ENCODE measurements around the gene CCDC57.

DNA sequence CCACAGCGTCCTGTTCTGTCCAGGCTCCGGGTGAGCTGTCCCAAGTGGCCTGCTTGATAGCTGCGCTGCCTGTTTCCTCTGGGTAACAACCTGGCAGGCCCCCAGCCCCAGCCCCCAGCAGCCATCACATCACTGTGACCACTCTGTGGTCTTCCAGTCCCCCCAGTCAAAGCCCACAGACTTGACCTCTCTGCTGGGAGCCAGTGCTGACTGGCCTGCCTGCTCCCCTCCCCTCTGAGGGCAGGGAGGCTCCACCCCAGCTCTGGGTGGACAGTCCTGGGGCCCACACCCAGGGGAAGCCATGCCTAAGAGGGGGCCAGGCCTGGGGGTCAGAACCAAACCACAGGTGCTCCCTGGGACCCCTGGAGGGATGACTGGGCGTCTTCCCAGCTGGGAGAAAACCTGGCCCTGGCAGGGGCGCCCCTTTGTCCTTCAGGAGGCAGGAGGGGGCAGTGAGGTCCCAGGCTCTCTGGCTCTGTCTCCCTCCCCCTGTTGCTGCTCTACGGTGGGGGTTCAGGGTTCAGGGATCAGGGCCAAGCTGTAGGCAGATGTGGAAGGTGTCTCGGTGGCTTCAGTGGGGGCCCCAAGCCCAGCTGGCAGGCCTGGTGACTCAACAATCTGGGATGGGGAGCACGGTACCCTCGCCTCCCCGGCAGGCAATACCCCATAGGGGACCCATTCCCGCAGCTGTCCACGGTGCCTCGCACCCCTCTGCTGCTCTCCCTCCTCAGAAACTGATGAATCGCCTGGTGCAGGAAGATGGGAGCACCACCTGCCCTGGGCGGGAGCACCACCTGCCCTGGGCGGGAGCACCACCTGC is 14.4 kb upstream of the CCDC57 start:
- TF ChIP-seq, protein P1, sequence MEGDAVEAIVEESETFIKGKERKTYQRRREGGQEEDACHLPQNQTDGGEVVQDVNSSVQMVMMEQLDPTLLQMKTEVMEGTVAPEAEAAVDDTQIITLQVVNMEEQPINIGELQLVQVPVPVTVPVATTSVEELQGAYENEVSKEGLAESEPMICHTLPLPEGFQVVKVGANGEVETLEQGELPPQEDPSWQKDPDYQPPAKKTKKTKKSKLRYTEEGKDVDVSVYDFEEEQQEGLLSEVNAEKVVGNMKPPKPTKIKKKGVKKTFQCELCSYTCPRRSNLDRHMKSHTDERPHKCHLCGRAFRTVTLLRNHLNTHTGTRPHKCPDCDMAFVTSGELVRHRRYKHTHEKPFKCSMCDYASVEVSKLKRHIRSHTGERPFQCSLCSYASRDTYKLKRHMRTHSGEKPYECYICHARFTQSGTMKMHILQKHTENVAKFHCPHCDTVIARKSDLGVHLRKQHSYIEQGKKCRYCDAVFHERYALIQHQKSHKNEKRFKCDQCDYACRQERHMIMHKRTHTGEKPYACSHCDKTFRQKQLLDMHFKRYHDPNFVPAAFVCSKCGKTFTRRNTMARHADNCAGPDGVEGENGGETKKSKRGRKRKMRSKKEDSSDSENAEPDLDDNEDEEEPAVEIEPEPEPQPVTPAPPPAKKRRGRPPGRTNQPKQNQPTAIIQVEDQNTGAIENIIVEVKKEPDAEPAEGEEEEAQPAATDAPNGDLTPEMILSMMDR (IDR thresholded peaks at IDR 0.05): no peak
- no peak for TF ChIP-seq POLR2AphosphoS5 (IDR thresholded peaks at IDR 0.05)
